DOHH2 (cell line): Measurements from ENCODE around the gene RASAL2.

Experiments used
- H3F3A ChIP-seq: fragments of 200-600 bp; sonication (generic), shearing (Covaris generic); 2 replicates; pipeline ENCODE4 v1.6.0; 2016; ENCODE audit warnings: antibody characterized with exemption, mild to moderate bottlenecking; ENCODE audit not compliant: control insufficient read depth, insufficient read depth
- H3K27ac ChIP-seq: fragments of 200-600 bp; sonication (generic); 2 replicates; pipeline ENCODE4 v1.5.1; 2014; ENCODE audit warnings: low read depth, mild to moderate bottlenecking, low read length, moderate library complexity
- H3K27me3 ChIP-seq: fragments of 200-600 bp; sonication (generic); 2 replicates; pipeline ENCODE4 v1.6.1; 2014; ENCODE audit warnings: mild to moderate bottlenecking, low read length, mixed read lengths; ENCODE audit not compliant: control insufficient read depth
- H3K36me3 ChIP-seq: fragments of 200-600 bp; sonication (generic); 2 replicates; pipeline ENCODE4 v1.6.1; 2014; ENCODE audit warnings: mild to moderate bottlenecking, low read length, moderate library complexity, mixed read lengths; ENCODE audit not compliant: control insufficient read depth
- H3K4me1 ChIP-seq: fragments of 200-600 bp; sonication (generic); 2 replicates; pipeline ENCODE4 v1.6.1; 2014; ENCODE audit warnings: mild to moderate bottlenecking, low read length, mixed read lengths; ENCODE audit not compliant: control insufficient read depth
- H3K4me2 ChIP-seq: fragments of 200-600 bp; sonication (generic); 2 replicates; pipeline ENCODE4 v1.6.0; 2014; ENCODE audit warnings: mild to moderate bottlenecking, low read length, moderate library complexity
- H3K4me3 ChIP-seq: fragments of 200-600 bp; sonication (generic); 2 replicates; pipeline ENCODE4 v1.5.1; 2014; ENCODE audit warnings: mild to moderate bottlenecking, low read length, mixed read lengths
- H3K79me2 ChIP-seq: fragments of 200-600 bp; sonication (generic); 2 replicates; pipeline ENCODE4 v1.6.1; 2014; ENCODE audit warnings: mild to moderate bottlenecking, low read length, mixed read lengths; ENCODE audit not compliant: control insufficient read depth
- H3K9me2 ChIP-seq: fragments of 200-600 bp; sonication (generic); replicated peaks from 2 replicates; pipeline ENCODE4 v1.6.1; 2014; ENCODE audit warnings: mild to moderate bottlenecking, low read length, mixed read lengths; ENCODE audit not compliant: control insufficient read depth
- H3K9me3 ChIP-seq: fragments of 200-600 bp; sonication (generic); 2 replicates; pipeline ENCODE4 v1.6.1; 2014; ENCODE audit warnings: antibody characterized with exemption, low read length, mixed read lengths; ENCODE audit not compliant: control insufficient read depth, insufficient read depth
- H4K20me1 ChIP-seq: fragments of 200-600 bp; sonication (generic); 2 replicates; pipeline ENCODE4 v1.6.0; 2014; ENCODE audit warnings: low read depth, mild to moderate bottlenecking, antibody characterized with exemption, low read length, moderate library complexity; ENCODE audit not compliant: control insufficient read depth, insufficient read depth
- CTCF ChIP-seq: fragments of 200-600 bp; sonication (generic); IDR thresholded peaks from one replicate; pipeline ENCODE4 v1.5.1; 2014; ENCODE audit warnings: antibody characterized with exemption, mild to moderate bottlenecking, low read depth, low read length; ENCODE audit not compliant: poor library complexity, severe bottlenecking
- EZH2phosphoT487 ChIP-seq: fragments of 200-600 bp; sonication (generic); IDR thresholded peaks from 2 replicates; pipeline ENCODE4 v1.6.1; 2017; ENCODE audit warnings: borderline replicate concordance, mild to moderate bottlenecking, antibody characterized with exemption, low read length, moderate library complexity, mixed read lengths

The RASAL2 gene

GRCh38 chr1:178500091-178500770, 406.3 kb downstream of the RASAL2 start:
- Histone ChIP-seq H3K27me3 (no peaks in the 10 kb centered on the region; the same call in 1 of the 2 replicates), H3K9me3 (no peaks in the 10 kb centered on the region), H3K9me2 (no peaks in the 10 kb centered on the region), H3F3A (no peaks in the 10 kb centered on the region), H3K4me1 (no peaks in the 10 kb centered on the region), H3K79me2 (no peaks in the 10 kb centered on the region), H3K4me3 (no peak overlapping the region), H3K4me2 (no peak overlapping the region), H4K20me1 (no peaks in the 10 kb centered on the region), H3K27ac (no peak overlapping the region), H3K36me3 (no peaks in the 10 kb centered on the region)
- TF ChIP-seq EZH2phosphoT487 = no peak
- TF ChIP-seq CTCF = no peak

GRCh38 chr1:178500936-178501554, 407.1 kb downstream of the RASAL2 start:
- H3K27ac ChIP-seq = no peak overlapping the region
- H3F3A ChIP-seq = no peaks in the 10 kb centered on the region
- no peaks in the 10 kb centered on the region for H3K36me3 ChIP-seq
- no peaks in the 10 kb centered on the region for H4K20me1 ChIP-seq
- no peaks in the 10 kb centered on the region for H3K9me3 ChIP-seq
- no peaks in the 10 kb centered on the region for H3K4me1 ChIP-seq
- H3K4me2 ChIP-seq = no peak overlapping the region
- H3K9me2 ChIP-seq = no peaks in the 10 kb centered on the region
- TF ChIP-seq EZH2phosphoT487 (no peak), CTCF (no peak)
- H3K27me3 ChIP-seq = no peaks in the 10 kb centered on the region; the same call in 1 of the 2 replicates
- no peaks in the 10 kb centered on the region for H3K79me2 ChIP-seq
- no peak overlapping the region for H3K4me3 ChIP-seq

GRCh38 chr1:178501705-178502329, 407.9 kb downstream of the RASAL2 start:
- no peaks in the 10 kb centered on the region for H4K20me1 ChIP-seq
- no peaks in the 10 kb centered on the region; the same call in 1 of the 2 replicates for H3K27me3 ChIP-seq
- H3F3A ChIP-seq = no peaks in the 10 kb centered on the region
- H3K79me2 ChIP-seq = no peaks in the 10 kb centered on the region
- TF ChIP-seq EZH2phosphoT487 (no peak), CTCF (peak; percentile 92)
- H3K9me3 ChIP-seq = no peaks in the 10 kb centered on the region
- no peaks in the 10 kb centered on the region for H3K36me3 ChIP-seq
- H3K4me2 ChIP-seq = no peak overlapping the region
- no peak overlapping the region for H3K4me3 ChIP-seq
- no peaks in the 10 kb centered on the region for H3K4me1 ChIP-seq
- H3K27ac ChIP-seq = no peak overlapping the region
- no peaks in the 10 kb centered on the region for H3K9me2 ChIP-seq
